BLaER1 (cell line): ENCODE data around the gene CCDC157.

Experiments used
- H3K27ac ChIP-seq: shearing (Covaris generic); formaldehyde crosslinking; 2 replicates; pipeline ENCODE4 v1.8.1; 2022
- H3K27me3 ChIP-seq: shearing (Covaris generic); formaldehyde crosslinking; 2 replicates; pipeline ENCODE4 v1.8.1; 2022
- H3K36me3 ChIP-seq: shearing (Covaris generic); formaldehyde crosslinking; 2 replicates; pipeline ENCODE4 v1.8.1; 2022
- H3K4me1 ChIP-seq: shearing (Covaris generic); formaldehyde crosslinking; 2 replicates; pipeline ENCODE4 v1.8.1; 2022
- H3K4me2 ChIP-seq: shearing (Covaris generic); formaldehyde crosslinking; 2 replicates; pipeline ENCODE4 v1.8.1; 2022
- H3K4me3 ChIP-seq: shearing (Covaris generic); formaldehyde crosslinking; 2 replicates; pipeline ENCODE4 v1.8.1; 2022
- H3K9ac ChIP-seq: shearing (Covaris generic); formaldehyde crosslinking; 2 replicates; pipeline ENCODE4 v1.8.1; 2022
- H3K9me3 ChIP-seq: shearing (Covaris generic); formaldehyde crosslinking; 2 replicates; pipeline ENCODE4 v1.8.1; 2022
- H4K20me1 ChIP-seq: shearing (Covaris generic); formaldehyde crosslinking; 2 replicates; pipeline ENCODE4 v1.8.1; 2022
- Cebpa-rat ChIP-seq: shearing (Covaris generic); IDR thresholded peaks from 2 replicates; pipeline ENCODE4 v1.8.1; 2022

The CCDC157 gene

DNA sequence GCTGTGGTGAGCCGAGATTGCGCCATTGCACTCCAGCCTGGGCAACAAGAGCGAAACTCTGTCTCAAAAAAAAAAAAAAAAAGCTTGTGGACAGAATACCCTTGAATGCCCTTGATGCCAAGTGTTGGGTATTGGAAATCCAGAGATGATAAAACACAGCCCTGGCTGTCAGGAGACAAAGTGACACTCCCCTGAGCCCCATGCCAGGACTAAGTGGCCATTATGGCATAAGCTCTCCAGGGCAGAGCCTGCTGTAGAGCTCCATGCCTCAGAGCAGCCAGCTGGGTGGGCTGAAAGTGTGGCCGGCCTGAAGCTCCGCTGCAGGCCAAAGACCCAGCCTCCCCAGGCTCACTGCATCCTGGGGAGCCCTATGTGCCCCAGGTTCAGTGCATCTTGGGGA, 25.5 kb downstream of the CCDC157 start:
- no peak for TF ChIP-seq Cebpa-rat
- no peak overlapping the region for H3K4me2 ChIP-seq
- peaks cover 49% of the 10 kb centered on the region; the same call in 1 of the 2 replicates for H3K36me3 ChIP-seq

DNA sequence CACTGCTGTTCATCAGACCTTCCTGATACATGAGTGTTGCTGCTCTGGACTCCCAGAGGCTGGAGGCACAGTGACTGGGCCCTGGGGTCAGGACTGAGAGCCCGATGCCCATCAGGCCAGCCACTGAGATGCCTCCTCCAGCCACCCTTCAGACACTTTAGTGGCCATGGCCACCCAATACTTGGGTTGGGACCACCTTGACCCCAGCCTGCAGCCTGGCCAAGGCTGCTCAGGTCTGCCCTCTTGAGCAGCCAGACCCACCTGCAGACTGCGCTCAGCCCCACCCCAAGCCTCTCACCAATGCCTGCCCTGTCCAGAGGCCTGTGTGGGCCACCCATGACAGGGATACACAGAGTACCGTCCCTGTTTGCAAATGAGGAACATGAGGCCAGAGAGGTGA, 26.3 kb downstream of the CCDC157 start:
- H3K9ac ChIP-seq = no peak overlapping the region
- peaks cover 42% of the 10 kb centered on the region; the same call in 1 of the 2 replicates for H3K36me3 ChIP-seq
- no peak for TF ChIP-seq Cebpa-rat
- no peaks in the 10 kb centered on the region for H4K20me1 ChIP-seq
- H3K4me1 ChIP-seq = peaks cover 27% of the 10 kb centered on the region
- no peaks in the 10 kb centered on the region for H3K27me3 ChIP-seq
- no peak overlapping the region for H3K4me3 ChIP-seq
- H3K9me3 ChIP-seq = no peaks in the 10 kb centered on the region
- no peak overlapping the region for H3K27ac ChIP-seq
- H3K4me2 ChIP-seq = no peak overlapping the region

More for the DNA sequence above, 25.5 kb downstream of the CCDC157 start:
- H4K20me1 ChIP-seq = no peaks in the 10 kb centered on the region
- H3K4me3 ChIP-seq = no peak overlapping the region
- H3K27ac ChIP-seq = no peak overlapping the region
- no peak overlapping the region for H3K9ac ChIP-seq
- no peaks in the 10 kb centered on the region for H3K27me3 ChIP-seq
- peaks cover 27% of the 10 kb centered on the region for H3K4me1 ChIP-seq
- no peaks in the 10 kb centered on the region for H3K9me3 ChIP-seq

DNA sequence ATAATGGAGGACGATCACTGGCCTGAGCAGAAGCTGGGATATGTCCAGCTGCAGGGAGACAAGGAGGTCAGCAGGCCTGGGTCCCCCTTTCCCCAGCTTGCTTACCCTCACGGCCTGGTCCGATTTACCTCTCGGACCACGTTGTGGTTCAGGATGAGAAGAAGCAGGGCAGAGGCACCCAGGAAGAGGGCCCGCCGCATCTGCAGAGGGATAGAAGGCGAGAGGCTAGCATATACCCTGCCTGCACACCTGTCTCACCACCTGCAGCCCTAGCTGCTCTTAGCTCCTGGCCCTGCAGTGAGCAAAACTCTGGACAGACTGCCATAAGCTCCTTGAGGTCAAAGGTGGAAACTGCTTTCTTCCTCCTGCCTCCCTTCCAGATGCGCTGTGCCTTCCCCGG, 29.1 kb downstream of the CCDC157 start:
- H3K9ac ChIP-seq = no peak overlapping the region
- H3K27ac ChIP-seq = no peak overlapping the region
- H3K27me3 ChIP-seq = no peaks in the 10 kb centered on the region
- no peaks in the 10 kb centered on the region for H3K9me3 ChIP-seq
- peaks cover 18% of the 10 kb centered on the region for H3K4me1 ChIP-seq
- no peak overlapping the region for H3K4me3 ChIP-seq
- no peak for TF ChIP-seq Cebpa-rat
- no peaks in the 10 kb centered on the region for H4K20me1 ChIP-seq
- peak overlapping the region; percentile 90 for H3K4me2 ChIP-seq
- H3K36me3 ChIP-seq = peaks cover 27% of the 10 kb centered on the region; the same call in 1 of the 2 replicates

DNA sequence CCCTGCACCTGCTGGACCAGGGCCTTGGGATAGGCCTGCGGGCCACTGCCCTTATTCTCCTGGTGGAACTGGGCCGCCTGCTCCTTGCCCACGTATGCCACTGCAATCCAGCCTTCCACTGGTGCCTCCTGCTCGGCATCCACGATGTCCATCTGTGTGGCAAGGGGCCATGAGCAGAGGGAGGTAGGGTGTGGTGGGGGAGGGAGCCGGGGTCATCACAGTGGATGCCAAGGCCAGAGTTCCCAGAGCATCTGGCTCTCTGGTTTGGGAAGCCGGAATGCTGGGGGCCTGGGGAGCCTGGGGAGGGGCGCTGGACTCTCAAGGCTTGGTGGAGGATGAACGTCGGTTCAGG, 29.8 kb downstream of the CCDC157 start:
- Histone ChIP-seq H3K4me2 (peak overlapping the region; percentile 90), H3K4me1 (peaks cover 24% of the 10 kb centered on the region), H3K27me3 (no peaks in the 10 kb centered on the region), H3K9ac (peak overlapping the region; percentile 81), H3K36me3 (peaks cover 22% of the 10 kb centered on the region; the same call in 1 of the 2 replicates), H3K9me3 (no peaks in the 10 kb centered on the region), H3K27ac (peak overlapping the region; percentile 81), H3K4me3 (peak overlapping the region; percentile 82), H4K20me1 (no peaks in the 10 kb centered on the region)
- no peak for TF ChIP-seq Cebpa-rat

DNA sequence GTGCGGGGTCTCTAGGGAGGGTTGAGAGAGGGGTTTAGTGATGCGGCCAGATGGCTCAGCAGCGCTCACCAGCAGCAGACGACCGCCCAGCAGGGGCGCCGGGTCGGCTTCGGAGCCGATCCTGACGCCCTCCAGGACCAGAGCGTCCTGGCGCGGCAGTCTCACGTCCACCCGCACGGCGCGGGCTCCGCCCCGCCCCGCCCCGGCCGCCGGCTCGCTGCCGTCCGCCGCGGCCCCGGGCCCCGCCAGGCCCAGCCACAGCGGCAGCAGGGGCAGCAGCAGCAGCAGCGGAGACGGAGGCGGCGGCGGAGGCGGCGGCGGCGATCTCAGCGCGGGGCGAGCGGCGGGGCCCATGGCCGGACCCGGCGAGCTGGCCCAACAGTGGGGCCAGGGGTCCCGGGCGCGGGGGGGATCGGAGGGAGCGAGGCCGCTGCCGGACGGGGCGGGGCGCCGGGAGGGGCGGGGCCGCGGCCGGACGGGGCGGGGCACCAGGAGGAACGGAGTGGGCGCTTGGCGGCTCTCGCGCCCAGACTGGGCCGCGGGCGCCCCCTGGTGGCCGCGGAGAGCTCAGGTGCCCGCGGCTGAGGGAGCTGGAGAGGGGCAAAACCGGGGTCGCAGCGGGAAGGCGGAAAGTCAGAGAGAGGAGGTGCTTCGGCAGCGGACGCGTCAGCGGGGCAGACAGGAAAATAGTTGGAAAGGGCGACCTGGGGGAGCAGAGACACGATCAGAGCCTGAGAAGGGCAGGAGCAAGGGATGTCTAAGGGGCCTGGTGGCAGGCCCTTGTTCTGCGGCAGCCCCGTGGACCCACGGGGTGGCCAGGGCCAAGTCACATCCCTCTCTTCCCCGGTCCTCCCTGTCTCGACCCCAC, 30.4 kb downstream of the CCDC157 start, which contains the start of gene RNF215:
Gene RNF215, minus strand, starts transcription at position 452 of the 868 bp plus-strand sequence. Its CDS starts 98 bp downstream, at position 354.
- peak within 1 kb of the TSS; percentile 81 for H3K9ac ChIP-seq
- no peak for TF ChIP-seq Cebpa-rat

DNA sequence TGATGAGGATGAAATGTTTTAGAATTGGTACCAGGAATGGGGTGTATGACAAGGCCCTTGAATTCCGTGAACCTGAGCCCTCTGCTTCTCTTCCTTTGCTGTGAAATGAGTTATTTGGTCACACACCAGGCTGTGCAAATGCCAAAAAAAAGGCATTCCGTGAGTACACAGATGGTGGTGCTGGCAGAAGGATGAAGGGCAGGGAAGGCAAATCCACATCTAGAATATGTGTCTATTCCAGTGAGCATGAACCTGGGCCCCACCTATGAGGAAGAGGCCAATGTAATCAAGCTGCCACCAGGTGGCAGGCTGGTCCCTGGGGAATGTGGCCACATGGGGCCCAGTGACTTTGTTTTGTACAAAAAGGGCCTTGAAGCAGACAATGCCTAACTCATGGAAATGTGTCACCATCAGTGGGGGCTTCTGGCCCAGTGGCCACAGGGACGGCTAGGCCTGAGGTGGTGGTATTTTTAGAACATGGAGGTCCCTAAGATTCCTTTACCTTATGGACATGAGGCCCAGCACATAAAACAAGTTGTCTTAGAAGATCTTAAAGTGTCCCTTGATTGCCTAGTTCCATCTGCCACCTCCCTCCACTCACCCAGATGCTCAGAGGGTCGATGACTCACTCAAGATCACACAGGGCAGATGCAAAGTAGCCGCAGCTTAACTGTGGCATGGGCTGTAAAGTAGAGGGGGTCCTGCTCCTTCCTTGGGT, 34.3 kb downstream of the CCDC157 start:
- Histone ChIP-seq H3K4me3 (no peak overlapping the region), H3K9ac (peak overlapping the region; percentile 9; the same call in 1 of the 2 replicates), H3K27me3 (no peaks in the 10 kb centered on the region), H3K4me2 (peak overlapping the region; percentile 66), H4K20me1 (no peaks in the 10 kb centered on the region), H3K36me3 (no peaks in the 10 kb centered on the region), H3K27ac (peak overlapping the region; percentile 66), H3K9me3 (no peaks in the 10 kb centered on the region), H3K4me1 (peaks cover 48% of the 10 kb centered on the region)
- TF ChIP-seq Cebpa-rat = no peak

More for the DNA sequence above, 30.4 kb downstream of the CCDC157 start, which contains the start of gene RNF215:
- peak within 1 kb of the TSS; percentile 81 for H3K27ac ChIP-seq
- peaks cover 31% of the 10 kb centered on the region for H3K4me1 ChIP-seq
- peak within 1 kb of the TSS; percentile 82 for H3K4me3 ChIP-seq
- no peaks in the 10 kb centered on the region for H3K9me3 ChIP-seq
- peak within 1 kb of the TSS; percentile 90 for H3K4me2 ChIP-seq
- H4K20me1 ChIP-seq = no peaks in the 10 kb centered on the region
- H3K27me3 ChIP-seq = no peaks in the 10 kb centered on the region
- peaks cover 18% of the 10 kb centered on the region; the same call in 1 of the 2 replicates for H3K36me3 ChIP-seq

DNA sequence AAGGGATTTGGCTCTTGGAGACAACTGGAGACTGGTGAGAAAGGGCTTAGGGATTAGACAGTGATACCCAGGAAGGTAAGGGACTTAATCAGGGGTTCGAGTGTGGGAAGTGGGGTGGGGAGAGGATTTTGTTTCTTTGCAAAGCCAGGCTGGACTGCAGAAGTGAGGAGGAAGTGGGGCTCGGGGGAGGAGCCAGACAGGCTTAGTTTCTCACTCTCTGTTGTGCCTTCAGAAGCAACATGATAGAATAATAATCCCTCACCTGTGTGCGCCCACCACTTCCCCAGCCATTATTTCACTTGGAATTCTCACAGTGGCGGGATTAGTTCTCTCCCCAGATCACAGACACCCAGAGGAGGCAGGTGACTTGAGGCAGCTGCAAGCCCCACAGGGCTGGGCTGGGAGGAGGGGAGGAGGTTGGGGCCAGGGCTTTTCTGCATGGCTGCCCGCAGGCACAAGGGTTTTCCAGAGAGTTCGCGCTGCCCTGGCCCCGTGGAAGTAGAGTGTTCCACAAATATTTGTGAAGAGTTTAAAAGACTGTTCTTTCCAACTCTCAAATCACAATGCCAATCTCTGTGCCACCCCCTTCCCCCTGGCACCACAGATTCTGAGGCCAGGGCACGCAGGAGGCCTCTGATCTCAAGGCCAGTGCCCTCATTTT, 36.0 kb downstream of the CCDC157 start:
- Histone ChIP-seq H3K4me2 (peak overlapping the region; percentile 66), H3K27me3 (peaks cover 4% of the 10 kb centered on the region; the same call in 1 of the 2 replicates), H3K36me3 (no peaks in the 10 kb centered on the region), H3K9me3 (no peaks in the 10 kb centered on the region), H3K4me1 (peaks cover 54% of the 10 kb centered on the region), H3K4me3 (no peak overlapping the region), H3K27ac (peak overlapping the region; percentile 66; the same call in 1 of the 2 replicates), H4K20me1 (peaks cover 2% of the 10 kb centered on the region; the same call in 1 of the 2 replicates), H3K9ac (peak overlapping the region; percentile 26; the same call in 1 of the 2 replicates)
- TF ChIP-seq Cebpa-rat = no peak

DNA sequence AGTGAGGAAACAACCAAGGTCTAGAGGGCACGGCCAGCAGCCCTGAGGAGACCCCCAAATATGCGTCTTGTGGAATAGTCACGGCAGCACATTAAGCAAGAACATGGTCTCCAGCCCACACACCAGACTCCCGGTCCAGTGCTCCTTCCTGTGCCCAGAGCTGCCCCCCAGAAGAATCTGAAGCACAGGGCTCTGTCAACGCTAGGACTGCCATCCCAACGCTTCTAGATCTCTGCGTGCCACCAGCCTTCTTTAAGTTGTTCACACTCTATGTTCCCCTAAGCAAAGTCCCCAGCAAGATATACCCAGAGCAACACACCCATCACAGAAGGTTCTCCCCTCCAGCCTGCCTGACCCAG, 36.5 kb downstream of the CCDC157 start:
- Histone ChIP-seq H4K20me1 (peaks cover 8% of the 10 kb centered on the region), H3K36me3 (no peaks in the 10 kb centered on the region), H3K9me3 (no peaks in the 10 kb centered on the region), H3K4me3 (no peak overlapping the region), H3K4me1 (peaks cover 59% of the 10 kb centered on the region), H3K4me2 (peak overlapping the region; percentile 66), H3K9ac (0 out of 2 replicates have a peak overlapping the region, but pooled peaks have one; percentile 26), H3K27ac (peak overlapping the region; percentile 44; the same call in 1 of the 2 replicates), H3K27me3 (peaks cover 4% of the 10 kb centered on the region; the same call in 1 of the 2 replicates)
- no peak for TF ChIP-seq Cebpa-rat

DNA sequence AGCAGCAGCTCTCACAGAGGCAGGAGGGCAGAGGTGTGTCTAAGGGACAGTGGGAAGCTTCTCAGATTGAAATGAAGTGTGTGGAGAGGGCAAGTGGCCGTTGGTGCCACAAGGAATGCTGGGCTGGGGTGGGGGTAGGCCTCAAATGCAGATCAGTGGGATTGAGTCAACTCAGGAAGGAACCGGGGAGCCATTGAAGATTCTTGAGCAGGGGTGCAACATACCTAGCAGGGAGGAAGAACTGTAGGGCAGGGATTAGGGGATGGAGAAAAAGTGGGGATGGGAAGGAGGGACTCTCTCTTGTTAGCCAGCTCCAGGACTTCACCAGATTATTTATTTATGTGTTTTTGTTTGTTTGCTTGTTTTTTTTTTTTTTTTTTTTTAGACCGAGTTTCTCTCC, 37.1 kb downstream of the CCDC157 start:
- H3K4me1 ChIP-seq = peaks cover 65% of the 10 kb centered on the region
- H3K27ac ChIP-seq = no peak overlapping the region; the same call in 1 of the 2 replicates
- H4K20me1 ChIP-seq = peaks cover 13% of the 10 kb centered on the region
- no peaks in the 10 kb centered on the region for H3K36me3 ChIP-seq
- peaks cover 4% of the 10 kb centered on the region; the same call in 1 of the 2 replicates for H3K27me3 ChIP-seq
- H3K9me3 ChIP-seq = no peaks in the 10 kb centered on the region
- H3K4me2 ChIP-seq = peak overlapping the region; percentile 66; the same call in 1 of the 2 replicates
- H3K9ac ChIP-seq = 0 out of 2 replicates have a peak overlapping the region, but pooled peaks have one; percentile 26
- no peak for TF ChIP-seq Cebpa-rat
- H3K4me3 ChIP-seq = no peak overlapping the region
